ENCODE data around the gene PBX1.

GRCh38 chr1:164673584-164674214, 114.7 kb downstream of the PBX1 start:
- TF ChIP-seq CTCF (IDR thresholded peaks at IDR 0.05; ENCODE audit: low read depth, low read length, poor library complexity, severe bottlenecking) (peak; percentile 69), EZH2phosphoT487 (IDR thresholded peaks at IDR 0.05; ENCODE audit: borderline replicate concordance, low read length) (no peak)

Data from DOHH2 (cell line).